SU-DHL-6 (cell line): Measurements from ENCODE around the gene ANTXRL.
"Not testable (repeated sequence)": the region's sequence is repeated elsewhere in the genome, so short reads cannot be mapped to it uniquely, and the experiment has no call there.

ENCODE experiments used
- H2AFZ ChIP-seq: fragments of 200-600 bp; sonication (generic); 2 replicates; pipeline ENCODE4 v1.6.1; 2014; ENCODE audit warnings: low read depth, mild to moderate bottlenecking, moderate library complexity, mixed read lengths, antibody characterized with exemption, low read length; ENCODE audit not compliant: severe bottlenecking
- H3F3A ChIP-seq: fragments of 200-600 bp; shearing (Covaris generic); 2 replicates; pipeline ENCODE4 v1.6.0; 2016; ENCODE audit warnings: antibody characterized with exemption, mild to moderate bottlenecking; ENCODE audit not compliant: insufficient read depth
- H3K27ac ChIP-seq: fragments of 200-600 bp; sonication (generic); 2 replicates; pipeline ENCODE4 v1.5.1; 2016; ENCODE audit warnings: low read depth, mild to moderate bottlenecking, low read length, moderate library complexity, mixed read lengths
- H3K27me3 ChIP-seq: fragments of 200-600 bp; sonication (generic), shearing (Covaris generic); 2 replicates; pipeline ENCODE4 v1.6.0; 2014; ENCODE audit warnings: mild to moderate bottlenecking, low read length
- H3K36me3 ChIP-seq: fragments of 200-600 bp; sonication (generic); 2 replicates; pipeline ENCODE4 v1.6.1; 2014; ENCODE audit warnings: mild to moderate bottlenecking, low read length, mixed read lengths
- H3K4me2 ChIP-seq: fragments of 300-600, 200-600 bp; shearing (Covaris generic), sonication (generic); 2 replicates; pipeline ENCODE4 v1.6.0; 2014; ENCODE audit warnings: low read length, low read depth, mild to moderate bottlenecking; ENCODE audit not compliant: poor library complexity, severe bottlenecking
- H3K4me3 ChIP-seq: fragments of 200-600 bp; sonication (generic); 2 replicates; pipeline ENCODE4 v1.5.1; 2014; ENCODE audit warnings: antibody characterized with exemption, low read length, mild to moderate bottlenecking, mixed read lengths; ENCODE audit not compliant: insufficient read depth, poor library complexity, severe bottlenecking
- H3K79me2 ChIP-seq: fragments of 200-600 bp; sonication (generic); 2 replicates; pipeline ENCODE4 v1.6.1; 2014; ENCODE audit warnings: mild to moderate bottlenecking, low read length, moderate library complexity; ENCODE audit not compliant: insufficient read depth
- H3K9ac ChIP-seq: fragments of 200-600 bp; sonication (generic); 2 replicates; pipeline ENCODE4 v1.7.0; 2014; ENCODE audit warnings: mild to moderate bottlenecking, low read length
- H3K9me2 ChIP-seq: fragments of 200-600 bp; sonication (generic); replicated peaks from 2 replicates; pipeline ENCODE4 v1.6.1; 2014; ENCODE audit warnings: low read length; ENCODE audit not compliant: insufficient read depth
- H3K9me3 ChIP-seq: fragments of 200-600 bp; sonication (generic); 2 replicates; pipeline ENCODE4 v1.6.1; 2014; ENCODE audit warnings: low read length, mixed read lengths; ENCODE audit not compliant: insufficient read depth
- H4K20me1 ChIP-seq: fragments of 200-600 bp; sonication (generic); 2 replicates; pipeline ENCODE4 v1.6.1; 2014; ENCODE audit warnings: low read depth, mild to moderate bottlenecking, antibody characterized with exemption, low read length, moderate library complexity, mixed read lengths
- CTCF ChIP-seq: fragments of 200-600 bp; sonication (generic); IDR thresholded peaks from one replicate; pipeline ENCODE4 v1.5.1; 2017; ENCODE audit warnings: antibody characterized with exemption, mild to moderate bottlenecking, low read length, moderate library complexity; ENCODE audit not compliant: insufficient read depth, poor library complexity, severe bottlenecking
- EZH2phosphoT487 ChIP-seq: fragments of 200-600 bp; sonication (generic), shearing (Covaris generic); conservative IDR thresholded peaks from 2 replicates; pipeline ENCODE4 v1.6.1; 2018; ENCODE audit warnings: mild to moderate bottlenecking, antibody characterized with exemption, low read length, moderate library complexity, mixed read lengths

The ANTXRL gene

GRCh38 chr10:46293228-46293627 is 6.4 kb downstream of the ANTXRL start:
- H3K36me3 ChIP-seq = no peaks in the 10 kb centered on the region
- no peaks in the 10 kb centered on the region for H3K9me3 ChIP-seq
- no peaks in the 10 kb centered on the region for H3F3A ChIP-seq
- no peak overlapping the region for H3K4me2 ChIP-seq
- no peaks in the 10 kb centered on the region for H3K79me2 ChIP-seq
- no peaks in the 10 kb centered on the region for H4K20me1 ChIP-seq
- no peaks in the 10 kb centered on the region for H3K9me2 ChIP-seq
- no peak overlapping the region for H3K4me3 ChIP-seq
- no peaks in the 10 kb centered on the region for H3K27me3 ChIP-seq
- no peak overlapping the region for H2AFZ ChIP-seq
- H3K27ac ChIP-seq = no peak overlapping the region
- no peak for TF ChIP-seq EZH2phosphoT487
- TF ChIP-seq CTCF = no peak
- no peak overlapping the region for H3K9ac ChIP-seq

GRCh38 chr10:46293832-46294640 is 7.2 kb downstream of the ANTXRL start:
- H4K20me1 ChIP-seq = no peaks in the 10 kb centered on the region
- H3K27ac ChIP-seq = no peak overlapping the region
- H3F3A ChIP-seq = no peaks in the 10 kb centered on the region
- H3K4me3 ChIP-seq = no peak overlapping the region
- H3K36me3 ChIP-seq = no peaks in the 10 kb centered on the region
- no peak overlapping the region for H2AFZ ChIP-seq
- no peaks in the 10 kb centered on the region for H3K9me2 ChIP-seq
- no peaks in the 10 kb centered on the region for H3K79me2 ChIP-seq
- no peak overlapping the region for H3K4me2 ChIP-seq
- no peak for TF ChIP-seq EZH2phosphoT487
- no peak for TF ChIP-seq CTCF
- H3K9ac ChIP-seq = no peak overlapping the region
- H3K27me3 ChIP-seq = no peaks in the 10 kb centered on the region
- no peaks in the 10 kb centered on the region for H3K9me3 ChIP-seq

GRCh38 chr10:46294641-46295220 is 7.9 kb downstream of the ANTXRL start:
- Histone ChIP-seq H3K9me2 (no peaks in the 10 kb centered on the region), H3K4me2 (no peak overlapping the region), H3F3A (no peaks in the 10 kb centered on the region), H3K79me2 (no peaks in the 10 kb centered on the region), H3K36me3 (no peaks in the 10 kb centered on the region), H3K9ac (no peak overlapping the region), H3K4me3 (no peak overlapping the region), H3K9me3 (no peaks in the 10 kb centered on the region), H4K20me1 (no peaks in the 10 kb centered on the region), H3K27ac (no peak overlapping the region), H2AFZ (no peak overlapping the region), H3K27me3 (no peaks in the 10 kb centered on the region)
- TF ChIP-seq EZH2phosphoT487 = no peak
- TF ChIP-seq CTCF = no peak

GRCh38 chr10:46295350-46296010 is 8.7 kb downstream of the ANTXRL start:
- not testable (repeated sequence) for H3K27ac ChIP-seq, H4K20me1 ChIP-seq, H3K9ac ChIP-seq, H3K9me2 ChIP-seq, H3F3A ChIP-seq, H3K27me3 ChIP-seq, H3K4me2 ChIP-seq, H3K79me2 ChIP-seq, H3K9me3 ChIP-seq, H3K4me3 ChIP-seq, H2AFZ ChIP-seq, H3K36me3 ChIP-seq

GRCh38 chr10:46296086-46296485 is 9.3 kb downstream of the ANTXRL start:
- H3K79me2 ChIP-seq, H3K27me3 ChIP-seq, H3F3A ChIP-seq, H3K9ac ChIP-seq, H3K9me2 ChIP-seq, H3K36me3 ChIP-seq, H4K20me1 ChIP-seq, H2AFZ ChIP-seq, H3K4me3 ChIP-seq, H3K4me2 ChIP-seq, H3K9me3 ChIP-seq, H3K27ac ChIP-seq: not testable (repeated sequence)
